ENCODE results near the gene SPATA31E1.

Gene SPATA31E1

DNA sequence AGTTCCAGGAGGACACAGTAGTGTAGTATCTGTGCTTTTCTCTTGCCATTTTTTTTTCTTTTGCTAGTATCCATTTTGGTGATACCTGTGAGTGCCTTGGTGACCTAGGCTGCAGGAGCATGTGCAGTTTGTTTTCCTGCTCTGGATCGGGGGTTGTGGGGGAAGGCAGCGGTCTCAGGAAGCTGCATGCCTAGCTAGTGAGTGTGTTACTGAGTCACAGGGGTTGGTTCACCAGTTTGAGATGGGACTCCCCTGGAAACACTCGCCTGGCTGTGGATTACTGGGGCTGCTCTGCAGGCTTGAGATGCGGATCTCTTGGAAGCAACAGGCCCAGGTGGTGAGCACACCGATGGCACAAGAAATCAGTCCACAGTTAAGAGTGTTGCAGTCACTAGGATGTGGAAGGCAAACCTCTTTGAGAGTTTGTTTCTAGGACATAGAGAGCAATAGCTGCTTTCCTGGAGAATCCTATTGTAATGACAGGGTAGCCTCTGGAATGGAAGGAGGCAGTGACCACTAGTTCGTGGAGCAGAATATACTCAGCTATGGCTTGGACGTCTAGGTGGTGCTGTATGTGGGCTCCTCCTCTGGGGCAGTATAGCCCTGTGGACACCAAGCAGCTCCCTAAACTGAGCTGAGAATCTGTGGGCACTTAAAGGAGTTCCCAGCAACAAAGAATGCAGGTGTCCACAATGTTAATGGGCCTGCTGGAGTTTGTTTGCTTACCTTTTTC lies 20.0 kb upstream of the SPATA31E1 start:
- TF ChIP-seq POLR2AphosphoS5 (IDR thresholded peaks at IDR 0.05; ENCODE audit: low read depth, low read length), result no peak
- TF ChIP-seq FOXP2 (optimal IDR thresholded peaks at IDR 0.05; ENCODE audit: borderline replicate concordance, extremely low read depth, extremely low read length, insufficient read depth), result no peak
- no peak for TF ChIP-seq SIN3A (IDR thresholded peaks at IDR 0.05; ENCODE audit: borderline replicate concordance, insufficient read depth, low read length)
- TF ChIP-seq TAF1 (IDR thresholded peaks at IDR 0.05; ENCODE audit: borderline replicate concordance, insufficient read depth, low read length), result no peak
- TF ChIP-seq REST (IDR thresholded peaks at IDR 0.05; ENCODE audit: insufficient read depth in 1 of 2, low read depth in 2 of 2, low read length in 2 of 2), result no peak

GRCh38 chr9:87863882-87864465 lies 18.7 kb upstream of the SPATA31E1 start:
- no peak for TF ChIP-seq SIN3A (IDR thresholded peaks at IDR 0.05; ENCODE audit: borderline replicate concordance, insufficient read depth, low read length)
- TF ChIP-seq TAF1 (IDR thresholded peaks at IDR 0.05; ENCODE audit: borderline replicate concordance, insufficient read depth, low read length), result no peak
- no peak for TF ChIP-seq REST (IDR thresholded peaks at IDR 0.05; ENCODE audit: insufficient read depth in 1 of 2, low read depth in 2 of 2, low read length in 2 of 2)
- no peak for TF ChIP-seq POLR2AphosphoS5 (IDR thresholded peaks at IDR 0.05; ENCODE audit: low read depth, low read length)
- no peak for TF ChIP-seq FOXP2 (optimal IDR thresholded peaks at IDR 0.05; ENCODE audit: borderline replicate concordance, extremely low read depth, extremely low read length, insufficient read depth)

GRCh38 chr9:87864915-87865314 lies 17.8 kb upstream of the SPATA31E1 start:
- TF ChIP-seq FOXP2 (optimal IDR thresholded peaks at IDR 0.05; ENCODE audit: borderline replicate concordance, extremely low read depth, extremely low read length, insufficient read depth), result no peak
- no peak for TF ChIP-seq REST (IDR thresholded peaks at IDR 0.05; ENCODE audit: insufficient read depth in 1 of 2, low read depth in 2 of 2, low read length in 2 of 2)
- no peak for TF ChIP-seq TAF1 (IDR thresholded peaks at IDR 0.05; ENCODE audit: borderline replicate concordance, insufficient read depth, low read length)
- no peak for TF ChIP-seq SIN3A (IDR thresholded peaks at IDR 0.05; ENCODE audit: borderline replicate concordance, insufficient read depth, low read length)
- TF ChIP-seq POLR2AphosphoS5 (IDR thresholded peaks at IDR 0.05; ENCODE audit: low read depth, low read length), result no peak

- TF ChIP-seq FOXP2 (optimal IDR thresholded peaks at IDR 0.05; ENCODE audit: borderline replicate concordance, extremely low read depth, extremely low read length, insufficient read depth) (no peak), POLR2AphosphoS5 (IDR thresholded peaks at IDR 0.05; ENCODE audit: low read depth, low read length) (no peak), SIN3A (IDR thresholded peaks at IDR 0.05; ENCODE audit: borderline replicate concordance, insufficient read depth, low read length) (no peak), TAF1 (IDR thresholded peaks at IDR 0.05; ENCODE audit: borderline replicate concordance, insufficient read depth, low read length) (no peak), REST (IDR thresholded peaks at IDR 0.05; ENCODE audit: insufficient read depth in 1 of 2, low read depth in 2 of 2, low read length in 2 of 2) (no peak)
Measured at GRCh38 chr9:87865626-87866025, 17.1 kb upstream of the SPATA31E1 start.

Measured in PFSK-1 (cell line).